Neural cell (in vitro differentiated cells): ENCODE results near the gene ANKRD63. TPM values are rescaled to one million over a fixed set of nuclear protein-coding genes. Genes with fewer than 3 reads are reported as not detected.

Source experiments
- H2AFZ ChIP-seq: fragments of 200-600, 300-800 bp; sonication (generic), shearing (Covaris generic); 2 replicates; pipeline ENCODE4 v1.6.0; 2014; ENCODE audit warnings: low read depth, mild to moderate bottlenecking, antibody characterized with exemption, low read length, moderate library complexity
- H3F3A ChIP-seq: fragments of 200-600 bp; shearing (Covaris generic); 2 replicates; pipeline ENCODE4 v1.6.1; 2016; ENCODE audit warnings: mild to moderate bottlenecking, moderate library complexity, mixed read lengths, antibody characterized with exemption, low read length; ENCODE audit not compliant: insufficient read depth, poor library complexity, severe bottlenecking
- H3K27ac ChIP-seq: fragments of 200-600, 300-800 bp; sonication (generic), shearing (Covaris generic); 2 replicates; pipeline ENCODE4 v1.5.1; 2014; ENCODE audit warnings: mild to moderate bottlenecking, low read length, moderate library complexity
- H3K27me3 ChIP-seq: fragments of 300-800, 200-600 bp; sonication (generic), shearing (Covaris generic); 2 replicates; pipeline ENCODE4 v1.6.0; 2014; ENCODE audit warnings: mild to moderate bottlenecking, low read depth, low read length, moderate library complexity; ENCODE audit not compliant: insufficient read depth
- H3K36me3 ChIP-seq: fragments of 300-800, 200-600 bp; sonication (generic), shearing (Covaris generic); 2 replicates; pipeline ENCODE4 v1.5.1; 2014; ENCODE audit warnings: mild to moderate bottlenecking, antibody characterized with exemption, low read length, moderate library complexity; ENCODE audit not compliant: insufficient read depth
- H3K4me2 ChIP-seq: fragments of 300-800, 200-600 bp; sonication (generic), shearing (Covaris generic); 2 replicates; pipeline ENCODE4 v1.6.0; 2014; ENCODE audit warnings: mild to moderate bottlenecking, low read length
- H3K4me3 ChIP-seq: fragments of 300-800, 200-600 bp; sonication (generic), shearing (Covaris generic); 2 replicates; pipeline ENCODE4 v1.5.1; 2014; ENCODE audit warnings: mild to moderate bottlenecking, low read length, moderate library complexity
- H3K79me2 ChIP-seq: fragments of 200-600 bp; shearing (Covaris generic); replicated peaks from 2 replicates; pipeline ENCODE4 v1.6.0; 2014; ENCODE audit warnings: mild to moderate bottlenecking, low read length, moderate library complexity; ENCODE audit not compliant: insufficient read depth
- H3K9ac ChIP-seq: fragments of 300-800, 200-600 bp; sonication (generic), shearing (Covaris generic); 2 replicates; pipeline ENCODE4 v1.6.1; 2016; ENCODE audit warnings: mild to moderate bottlenecking, low read length, mixed read lengths
- H3K9me2 ChIP-seq: fragments of 200-600 bp; shearing (Covaris generic); 2 replicates; pipeline ENCODE4 v1.6.1; 2016; ENCODE audit warnings: mild to moderate bottlenecking, low read length, mixed read lengths; ENCODE audit not compliant: insufficient read depth
- H3K9me3 ChIP-seq: fragments of 200-600, 300-800 bp; sonication (generic), shearing (Covaris generic); 2 replicates; pipeline ENCODE4 v1.6.1; 2016; ENCODE audit warnings: mild to moderate bottlenecking, mixed run types, low read length, moderate library complexity, mixed read lengths
- H4K20me1 ChIP-seq: fragments of 200-600 bp; shearing (Covaris generic); 2 replicates; pipeline ENCODE4 v1.6.1; 2016; ENCODE audit warnings: mild to moderate bottlenecking, mixed run types; ENCODE audit not compliant: insufficient read depth
- CTCF ChIP-seq: fragments of 450-650 bp; IDR thresholded peaks from 2 replicates; pipeline ENCODE4 v1.5.1; 2014; ENCODE audit warnings: antibody characterized with exemption, mild to moderate bottlenecking, moderate library complexity; ENCODE audit not compliant: poor library complexity, severe bottlenecking
- EP300 ChIP-seq: fragments of 450-650 bp; conservative IDR thresholded peaks from 2 replicates; pipeline ENCODE4 v1.6.1; 2014; ENCODE audit warnings: antibody characterized with exemption, mild to moderate bottlenecking, moderate library complexity; ENCODE audit not compliant: poor library complexity, severe bottlenecking
- EZH2 ChIP-seq: fragments of 200-600, 300-800 bp; shearing (Covaris generic), sonication (generic); IDR thresholded peaks from 2 replicates; pipeline ENCODE4 v1.6.1; 2014; ENCODE audit warnings: antibody characterized with exemption, low read length, borderline replicate concordance, mild to moderate bottlenecking; ENCODE audit not compliant: insufficient read depth, poor library complexity, severe bottlenecking
- MXI1 ChIP-seq: fragments of 450-650 bp; conservative IDR thresholded peaks from 2 replicates; pipeline ENCODE4 v1.6.1; 2014; ENCODE audit warnings: antibody characterized with exemption, mild to moderate bottlenecking; ENCODE audit not compliant: poor library complexity, severe bottlenecking
- POLR2AphosphoS5 ChIP-seq: IDR thresholded peaks from 2 replicates; pipeline ENCODE4 v1.6.1; 2012
- RAD21 ChIP-seq: fragments of 450-650 bp; conservative IDR thresholded peaks from 2 replicates; pipeline ENCODE4 v1.6.1; 2014; ENCODE audit warnings: antibody characterized with exemption, mild to moderate bottlenecking, moderate library complexity
- REST ChIP-seq: IDR thresholded peaks from 2 replicates; pipeline ENCODE4 v1.6.1; 2012; ENCODE audit warnings: borderline replicate concordance
- TAF1 ChIP-seq: IDR thresholded peaks from 2 replicates; pipeline ENCODE4 v1.6.1; 2012; ENCODE audit warnings: low read depth
- polyA plus RNA-seq: library from polyadenylated mRNA; depleted of rRNA; stranded (reverse); fragments of >200 nt; gene quantifications from 2 replicates; pipeline ENCODE4 v1.2.3, GENCODE V29; 2014

ANKRD63 gene
- polyA plus RNA-seq, 1 donor from 2014 or later = 2.1 TPM

GRCh38 chr15:40248006-40248783 is 34.7 kb downstream of the ANKRD63 start:
- H3K4me2 ChIP-seq = no peak overlapping the region
- H3K27ac ChIP-seq = no peak overlapping the region
- TF ChIP-seq POLR2AphosphoS5 = no peak
- no peak for TF ChIP-seq REST
- TF ChIP-seq CTCF = no peak
- H3K36me3 ChIP-seq = no peaks in the 10 kb centered on the region
- no peaks in the 10 kb centered on the region for H3K79me2 ChIP-seq
- H3F3A ChIP-seq = no peaks in the 10 kb centered on the region
- H3K27me3 ChIP-seq = peaks cover 31% of the 10 kb centered on the region
- H3K9me2 ChIP-seq = no peaks in the 10 kb centered on the region
- no peaks in the 10 kb centered on the region for H4K20me1 ChIP-seq
- H3K4me3 ChIP-seq = no peak overlapping the region
- H2AFZ ChIP-seq = no peak overlapping the region
- H3K9ac ChIP-seq = no peak overlapping the region
- no peaks in the 10 kb centered on the region for H3K9me3 ChIP-seq

GRCh38 chr15:40247406-40247971 is 35.4 kb downstream of the ANKRD63 start:
- Histone ChIP-seq H4K20me1 (no peaks in the 10 kb centered on the region), H3K27ac (no peak overlapping the region), H3K4me2 (no peak overlapping the region), H3F3A (no peaks in the 10 kb centered on the region), H3K79me2 (no peaks in the 10 kb centered on the region), H3K9ac (no peak overlapping the region), H3K4me3 (no peak overlapping the region), H3K9me2 (no peaks in the 10 kb centered on the region), H2AFZ (no peak overlapping the region), H3K36me3 (no peaks in the 10 kb centered on the region), H3K27me3 (peaks cover 24% of the 10 kb centered on the region), H3K9me3 (no peaks in the 10 kb centered on the region)
- TF ChIP-seq EP300 = no peak
- TF ChIP-seq RAD21 = no peak
- TF ChIP-seq MXI1 = no peak

GRCh38 chr15:40246496-40247280 is 36.2 kb downstream of the ANKRD63 start:
- no peaks in the 10 kb centered on the region for H3K9me2 ChIP-seq
- H2AFZ ChIP-seq = no peak overlapping the region
- no peaks in the 10 kb centered on the region for H3F3A ChIP-seq
- H3K79me2 ChIP-seq = no peaks in the 10 kb centered on the region
- H3K27ac ChIP-seq = no peak overlapping the region
- no peaks in the 10 kb centered on the region for H3K36me3 ChIP-seq
- H3K4me2 ChIP-seq = no peak overlapping the region
- peaks cover 16% of the 10 kb centered on the region for H3K27me3 ChIP-seq
- no peaks in the 10 kb centered on the region for H3K9me3 ChIP-seq
- H3K4me3 ChIP-seq = no peak overlapping the region
- H3K9ac ChIP-seq = no peak overlapping the region
- H4K20me1 ChIP-seq = no peaks in the 10 kb centered on the region
- TF ChIP-seq MXI1 (no peak), CTCF (no peak), EP300 (no peak), REST (no peak), TAF1 (no peak), EZH2 (no peak), POLR2AphosphoS5 (no peak)
